Activated CD4-positive, alpha-beta T cell treated with anti-CD3 and anti-CD28 coated beads, Interleukin-2, amount 50 U/mL, for 4 hours (primary cell): ENCODE data around the gene SNX33.

Experiments used
- DNase-seq, 2 experiments: peaks; one replicate each; pipeline ENCODE4 v3.0.0-alpha.2; 2020

The SNX33 gene

GRCh38 chr15:75641603-75642002, 6.1 kb upstream of the SNX33 start:
- DNase-seq, result no peak

- DNase-seq, result no peak
These were observed 3.3 kb upstream of the SNX33 start for GRCh38 chr15:75644376-75644775.

GRCh38 chr15:75646112-75646943, 1.4 kb upstream of the SNX33 start:
- no peak for DNase-seq

- DNase-seq, result no peak
These were observed 758 bp upstream of the SNX33 start for GRCh38 chr15:75646944-75647364.

- no peak for DNase-seq
These were observed 666 bp downstream of the SNX33 start for GRCh38 chr15:75648156-75649000.

- DNase-seq, result no peak
These were observed 1.5 kb downstream of the SNX33 start for GRCh38 chr15:75649045-75649761.

- no peak for DNase-seq
These were observed 2.1 kb downstream of the SNX33 start for GRCh38 chr15:75649848-75650247.

GRCh38 chr15:75650908-75651809, 3.4 kb downstream of the SNX33 start:
- DNase-seq, result no peak

- no peak for DNase-seq
These were observed 4.3 kb downstream of the SNX33 start for GRCh38 chr15:75651810-75652543.

GRCh38 chr15:75653347-75653913, 5.7 kb downstream of the SNX33 start:
- no peak for DNase-seq

GRCh38 chr15:75654201-75654907, 6.6 kb downstream of the SNX33 start:
- no peak for DNase-seq

- DNase-seq, result no peak
These were observed 8.2 kb downstream of the SNX33 start for GRCh38 chr15:75655931-75656330.

GRCh38 chr15:75656331-75656730, 8.6 kb downstream of the SNX33 start:
- DNase-seq, result no peak

GRCh38 chr15:75656813-75657212, 9.1 kb downstream of the SNX33 start:
- DNase-seq, result no peak

GRCh38 chr15:75659141-75659771, 11.5 kb downstream of the SNX33 start:
- no peak for DNase-seq

GRCh38 chr15:75659928-75660645, 12.4 kb downstream of the SNX33 start:
- no peak for DNase-seq

GRCh38 chr15:75661100-75661755, 13.5 kb downstream of the SNX33 start:
- DNase-seq, result no peak

GRCh38 chr15:75661756-75662140, 14.0 kb downstream of the SNX33 start:
- no peak for DNase-seq
